ENCODE data around the gene KLK6. TPM values are rescaled to one million over a fixed set of nuclear protein-coding genes. Genes with fewer than 3 reads are reported as not detected.

The KLK6 gene
- not detected for total RNA-seq

DNA sequence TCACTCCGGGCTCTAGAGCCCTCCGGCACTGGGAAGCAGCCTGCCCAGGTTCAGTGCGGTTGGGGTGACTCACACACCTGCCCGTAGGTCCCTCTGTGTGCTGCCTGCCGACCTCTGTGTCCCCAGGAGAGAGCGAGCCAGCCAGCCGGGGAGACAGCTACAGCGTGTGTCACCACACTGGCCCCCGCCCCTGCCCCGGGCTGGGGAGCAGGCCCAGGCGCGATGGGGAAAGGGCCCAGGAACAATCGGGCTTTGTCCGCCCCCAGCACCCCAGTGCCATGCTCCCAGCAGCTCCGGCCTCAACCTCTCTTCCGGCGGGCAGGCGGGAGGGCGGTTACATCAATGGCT is at the start of gene KLK6:
Gene KLK6 (minus strand): TSS at position 179 of the 348 bp plus-strand sequence. CDS start 1,487 bp downstream, outside the sequence.
- H3K4me3 Mint-ChIP-seq = no peak within 1 kb of the TSS
- H3K4me1 Mint-ChIP-seq (ENCODE audit: low read depth) = no peaks in the 10 kb centered on the region
- DNase-seq (no peak), ATAC-seq (no peak)
- no peaks in the 10 kb centered on the region for H3K9me3 Mint-ChIP-seq
- H3K36me3 Mint-ChIP-seq (ENCODE audit: insufficient read depth) = no peaks in the 10 kb centered on the region
- H3K27me3 Mint-ChIP-seq (ENCODE audit: low read depth) = peaks cover 44% of the 10 kb centered on the region

DNA sequence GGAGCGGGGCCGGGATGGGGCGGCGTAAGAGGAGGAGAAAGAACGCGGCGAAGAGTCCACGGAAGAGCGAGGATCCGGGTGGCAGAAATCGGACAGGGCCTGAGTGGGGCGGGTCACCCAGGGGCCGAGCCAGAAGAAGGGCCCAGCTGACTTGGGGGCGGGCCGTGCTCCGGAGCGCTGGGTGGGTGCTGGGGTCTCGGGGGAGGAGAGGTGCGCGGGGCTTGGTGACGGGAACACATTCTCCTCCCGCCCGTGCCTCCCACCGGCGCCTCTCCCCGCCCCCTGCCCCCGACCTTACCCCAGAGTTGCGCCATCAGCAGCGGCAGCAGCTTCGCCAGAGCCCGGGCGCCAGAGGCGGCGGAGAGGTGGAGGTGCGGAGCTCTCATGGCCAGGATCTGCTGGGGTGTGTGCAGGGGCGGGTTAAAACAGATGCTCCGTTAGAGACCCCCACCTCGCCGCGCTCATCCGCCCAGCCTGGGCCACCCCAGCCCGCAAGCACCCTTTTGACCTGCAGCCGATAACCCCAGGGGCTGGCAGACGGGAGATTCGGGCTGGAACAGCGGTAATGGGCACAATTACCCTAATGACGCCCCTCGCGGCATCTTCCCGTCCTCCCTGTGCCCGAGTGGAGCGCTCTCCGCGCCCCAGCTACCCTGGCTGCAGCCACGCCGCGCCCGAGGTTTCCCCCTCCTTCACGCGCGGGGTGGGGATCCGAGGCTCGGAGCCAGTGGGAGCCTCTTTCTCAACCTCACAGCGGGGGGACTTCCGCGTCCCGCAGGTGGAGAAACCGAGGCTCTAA is 49.6 kb upstream of the KLK6 start:
- peak; percentile 18 to 34 for ATAC-seq

DNA sequence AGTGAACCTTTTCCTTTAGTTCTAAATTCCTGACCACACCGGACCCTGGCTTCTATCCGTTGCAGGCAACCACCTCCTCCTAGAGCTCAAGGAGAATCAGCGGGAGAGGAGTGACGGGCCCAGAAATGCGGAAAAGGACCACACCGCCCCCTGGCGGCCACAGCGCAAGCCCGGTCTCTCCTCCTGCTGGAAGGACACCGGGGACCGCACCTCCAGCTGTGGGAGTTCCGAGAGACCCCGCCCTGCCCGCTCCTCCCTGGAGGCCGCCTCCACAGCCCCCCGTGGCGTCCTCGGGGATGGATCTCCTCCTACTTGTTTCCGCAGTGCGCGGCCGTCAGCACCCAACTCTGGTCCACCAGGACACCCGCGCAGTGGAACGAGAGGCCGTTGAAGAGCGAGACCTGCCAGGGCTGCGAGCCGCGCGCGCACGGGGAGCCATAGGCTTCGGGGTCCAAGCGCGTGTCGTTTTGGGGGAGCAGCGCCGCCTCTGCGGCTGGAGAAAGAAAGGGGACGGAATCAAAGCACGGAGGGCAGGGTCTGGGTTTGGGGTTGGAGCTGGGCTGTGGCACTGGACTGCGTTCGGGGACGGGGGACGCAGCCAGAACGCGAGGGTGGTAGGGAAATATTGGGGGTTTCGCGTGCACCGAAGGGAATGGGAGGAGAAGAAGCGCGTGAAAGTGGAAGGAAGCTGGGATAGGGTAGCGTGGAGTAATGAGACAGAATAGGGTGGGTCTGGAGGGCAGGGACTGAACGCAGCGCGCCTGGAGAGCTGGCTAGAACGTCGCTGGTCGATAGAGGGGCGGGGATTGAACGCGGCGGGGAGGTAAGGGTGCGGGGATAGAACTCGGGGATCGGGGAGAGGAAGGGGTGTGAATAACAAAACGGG is 47.6 kb upstream of the KLK6 start:
- ATAC-seq (peak; percentile 29 to 71), DNase-seq (peak; percentile 40)
- H3K4me1 Mint-ChIP-seq (ENCODE audit: low read depth) = peaks cover 15% of the 10 kb centered on the region
- peak overlapping the region; percentile 61 for H3K4me3 Mint-ChIP-seq
- no peaks in the 10 kb centered on the region for H3K36me3 Mint-ChIP-seq (ENCODE audit: insufficient read depth)
- H3K9me3 Mint-ChIP-seq = no peaks in the 10 kb centered on the region
- H3K27me3 Mint-ChIP-seq (ENCODE audit: low read depth) = peaks cover 67% of the 10 kb centered on the region

More for the DNA sequence above, 49.6 kb upstream of the KLK6 start:
- Mint-ChIP-seq H3K4me1 (ENCODE audit: low read depth) (peaks cover 15% of the 10 kb centered on the region), H3K27me3 (ENCODE audit: low read depth) (peaks cover 79% of the 10 kb centered on the region), H3K9me3 (no peaks in the 10 kb centered on the region), H3K4me3 (peak overlapping the region; percentile 40), H3K36me3 (ENCODE audit: insufficient read depth) (no peaks in the 10 kb centered on the region)
- DNase-seq = no peak

DNA sequence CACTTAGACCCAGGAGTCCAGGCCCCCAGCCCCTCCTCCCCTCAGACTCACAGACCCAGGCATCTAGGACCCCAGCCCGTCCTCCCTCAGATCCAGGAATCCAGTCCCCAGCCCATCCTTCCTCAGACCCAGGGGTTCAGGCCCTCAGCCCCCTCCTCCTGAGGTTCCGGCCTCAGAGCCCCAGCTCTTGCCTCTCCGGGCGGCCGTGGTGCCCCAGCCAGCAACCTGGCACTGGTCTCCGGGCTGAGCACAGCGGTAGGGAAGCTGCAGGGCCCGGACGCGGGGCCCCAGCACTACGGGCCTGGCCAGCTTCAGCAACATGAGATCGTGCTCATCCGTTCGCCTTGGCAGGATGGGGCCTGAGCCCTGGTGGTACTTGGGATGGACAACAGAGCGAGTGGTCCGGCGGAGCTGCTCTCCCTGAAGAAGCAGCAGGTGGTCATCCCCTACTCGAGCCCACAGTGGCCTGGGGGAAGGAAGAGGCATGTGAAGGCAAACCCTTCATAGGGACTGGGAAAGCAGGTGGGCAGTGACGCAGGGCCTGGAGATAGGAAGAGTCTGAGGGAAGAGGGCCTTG is 46.4 kb upstream of the KLK6 start:
- no peak overlapping the region for H3K4me3 Mint-ChIP-seq
- no peaks in the 10 kb centered on the region for H3K36me3 Mint-ChIP-seq (ENCODE audit: insufficient read depth)
- no peaks in the 10 kb centered on the region for H3K9me3 Mint-ChIP-seq
- no peak for DNase-seq
- no peak for ATAC-seq
- H3K4me1 Mint-ChIP-seq (ENCODE audit: low read depth) = peaks cover 15% of the 10 kb centered on the region
- H3K27me3 Mint-ChIP-seq (ENCODE audit: low read depth) = peaks cover 68% of the 10 kb centered on the region

DNA sequence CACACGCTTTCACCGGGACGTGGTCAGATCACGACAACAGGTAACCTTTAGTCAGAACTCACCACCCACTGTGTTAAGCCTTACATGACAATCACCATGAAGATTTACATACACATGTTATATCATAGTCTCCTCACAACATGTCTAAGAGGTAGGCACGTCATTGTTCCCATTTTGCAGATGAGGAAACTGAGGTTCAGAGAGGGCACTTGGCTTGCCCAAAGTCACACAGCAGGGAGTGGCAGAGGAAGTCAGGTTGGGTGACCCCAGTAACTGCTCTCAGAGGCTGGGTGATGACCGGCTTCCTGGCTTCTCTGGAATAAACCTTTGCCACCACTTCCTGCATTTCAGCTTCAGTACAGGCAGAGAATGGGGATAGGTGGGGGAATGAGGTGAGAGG is 44.9 kb upstream of the KLK6 start:
- ATAC-seq = no peak
- DNase-seq = no peak
- H3K4me1 Mint-ChIP-seq (ENCODE audit: low read depth) = peaks cover 15% of the 10 kb centered on the region
- H3K9me3 Mint-ChIP-seq = no peaks in the 10 kb centered on the region
- peaks cover 70% of the 10 kb centered on the region for H3K27me3 Mint-ChIP-seq (ENCODE audit: low read depth)
- no peaks in the 10 kb centered on the region for H3K36me3 Mint-ChIP-seq (ENCODE audit: insufficient read depth)
- H3K4me3 Mint-ChIP-seq = no peak overlapping the region

DNA sequence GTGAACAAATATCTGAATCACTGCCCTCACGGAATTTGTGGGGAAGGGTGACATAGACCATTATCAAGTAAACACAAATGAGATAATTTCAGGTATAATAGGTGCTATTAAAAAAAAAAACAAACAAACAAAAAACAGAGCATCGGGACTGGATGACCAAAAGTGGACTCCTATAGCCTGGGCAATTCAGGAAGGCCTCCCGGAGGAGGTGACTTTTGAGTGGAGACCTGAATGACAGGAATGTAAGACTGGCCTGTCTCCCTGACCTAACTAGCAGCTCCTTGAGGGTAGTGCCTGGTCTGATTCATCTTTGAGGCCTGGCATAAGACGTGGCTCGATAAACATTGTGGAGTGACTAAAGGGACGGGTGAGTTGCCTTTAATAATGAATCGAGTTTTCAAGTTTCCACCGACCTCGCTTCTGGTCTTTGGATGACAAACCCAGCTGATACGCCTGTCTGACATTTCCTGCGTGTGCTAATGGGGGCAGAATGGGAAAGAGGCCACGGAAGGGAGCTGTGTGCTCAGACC is 43.3 kb upstream of the KLK6 start:
- DNase-seq (no peak), ATAC-seq (no peak)
- H3K9me3 Mint-ChIP-seq = no peaks in the 10 kb centered on the region
- H3K4me3 Mint-ChIP-seq = no peak overlapping the region
- H3K4me1 Mint-ChIP-seq (ENCODE audit: low read depth) = peaks cover 6% of the 10 kb centered on the region
- peaks cover 60% of the 10 kb centered on the region for H3K27me3 Mint-ChIP-seq (ENCODE audit: low read depth)
- H3K36me3 Mint-ChIP-seq (ENCODE audit: insufficient read depth) = no peaks in the 10 kb centered on the region

DNA sequence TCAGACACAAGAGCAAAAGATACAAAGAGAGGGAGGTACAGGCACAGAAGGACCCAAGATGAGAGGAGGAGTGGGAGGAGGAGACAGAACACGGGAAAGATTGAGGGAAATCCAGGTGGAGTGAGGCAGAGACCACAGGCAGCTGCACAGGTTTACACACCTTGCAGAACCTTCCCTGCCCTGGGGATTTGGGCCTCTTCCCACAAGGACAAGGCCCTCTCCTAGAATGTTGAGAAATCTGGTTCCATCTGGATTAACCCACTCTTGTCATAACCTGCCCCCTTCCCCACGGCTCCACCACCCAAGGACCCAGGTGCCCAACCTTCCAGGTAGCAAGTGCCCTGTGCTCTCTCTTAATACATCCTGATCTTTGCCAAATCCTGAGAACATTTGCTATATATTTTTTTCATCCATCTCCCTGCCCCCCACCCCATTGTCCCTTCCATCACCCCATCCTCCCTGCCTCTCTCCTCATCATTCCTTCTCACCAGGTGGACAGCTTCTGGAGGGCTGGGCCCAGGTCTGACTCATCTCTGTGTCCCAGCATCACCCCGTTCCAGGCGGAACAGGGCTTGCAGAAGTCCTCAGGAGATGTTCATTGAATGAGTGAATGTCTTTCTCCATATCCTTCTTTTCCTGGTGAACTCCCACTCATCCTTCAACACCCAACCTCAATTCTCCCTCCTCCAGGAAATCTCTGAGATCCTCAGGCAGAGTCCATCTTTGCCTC is 40.8 kb upstream of the KLK6 start:
- no peaks in the 10 kb centered on the region for H3K36me3 Mint-ChIP-seq (ENCODE audit: insufficient read depth)
- no peak for ATAC-seq
- H3K27me3 Mint-ChIP-seq (ENCODE audit: low read depth) = peaks cover 44% of the 10 kb centered on the region

DNA sequence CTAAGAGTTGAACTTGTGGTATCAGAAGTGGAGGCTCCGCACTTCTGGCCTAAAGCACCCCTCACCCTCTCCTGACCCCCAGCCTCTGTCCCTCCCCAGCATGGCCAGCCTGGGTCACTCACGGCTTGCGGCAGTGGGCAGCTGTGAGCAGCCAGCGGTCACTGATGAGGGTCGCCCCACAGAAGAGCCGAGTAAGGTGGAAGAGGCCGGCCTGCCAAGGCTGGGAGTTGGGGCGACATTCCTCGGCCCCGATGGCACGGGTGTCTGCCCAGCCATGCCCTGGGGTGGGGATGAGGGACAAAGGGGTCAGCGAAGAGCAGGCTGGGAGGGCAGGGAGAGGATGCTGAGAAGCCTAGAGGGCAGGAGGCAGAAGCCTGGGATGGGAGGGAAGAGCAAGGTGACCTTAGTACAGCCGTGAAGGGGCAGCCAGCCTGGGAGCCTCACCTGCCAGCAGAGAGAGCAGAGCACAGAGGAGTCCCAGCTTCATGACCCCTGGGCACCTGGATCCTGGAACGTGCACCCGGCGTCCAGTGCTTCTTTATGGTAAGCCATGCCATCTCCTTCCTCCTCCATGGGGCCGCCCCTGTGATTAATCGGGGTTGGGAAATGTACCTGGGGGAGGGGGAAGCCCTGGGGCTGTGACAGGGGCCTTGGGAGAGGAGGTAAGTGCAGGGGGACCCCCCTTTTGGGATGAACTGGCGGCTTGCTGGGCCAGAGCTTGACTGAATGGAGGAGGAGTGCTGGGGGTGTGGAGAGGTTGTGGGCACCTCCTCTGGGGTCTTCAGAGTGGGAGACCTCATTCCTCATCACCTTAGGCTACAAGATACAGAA is 39.9 kb upstream of the KLK6 start:
- no peak for DNase-seq
- Mint-ChIP-seq H3K4me1 (ENCODE audit: low read depth) (no peaks in the 10 kb centered on the region), H3K9me3 (no peaks in the 10 kb centered on the region), H3K4me3 (no peak overlapping the region), H3K36me3 (ENCODE audit: insufficient read depth) (no peaks in the 10 kb centered on the region), H3K27me3 (ENCODE audit: low read depth) (peaks cover 34% of the 10 kb centered on the region)
- ATAC-seq = no peak

More for the DNA sequence above, 40.8 kb upstream of the KLK6 start:
- DNase-seq = no peak
- Mint-ChIP-seq H3K4me3 (no peak overlapping the region), H3K9me3 (no peaks in the 10 kb centered on the region), H3K4me1 (ENCODE audit: low read depth) (no peaks in the 10 kb centered on the region)

DNA sequence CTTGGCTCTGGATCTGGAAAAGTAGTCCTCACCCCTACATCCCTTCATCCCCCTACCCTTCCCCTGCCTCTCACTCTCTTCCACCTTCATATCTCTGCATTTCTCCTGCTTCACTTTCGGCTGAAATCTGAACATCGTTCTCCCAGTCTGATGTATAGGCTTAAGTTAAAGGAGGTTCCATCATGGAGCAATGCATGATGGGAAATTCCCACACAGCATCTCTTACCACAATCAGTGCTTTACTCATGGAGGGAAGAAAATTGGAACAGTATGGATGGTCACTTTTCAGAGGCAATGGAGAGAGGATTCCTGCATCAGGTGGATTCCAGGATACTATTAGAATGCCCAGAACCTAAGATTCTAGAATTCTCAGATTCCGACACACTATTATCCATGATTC is 38.1 kb upstream of the KLK6 start:
- H3K27me3 Mint-ChIP-seq (ENCODE audit: low read depth) = peaks cover 31% of the 10 kb centered on the region
- no peaks in the 10 kb centered on the region for H3K4me1 Mint-ChIP-seq (ENCODE audit: low read depth)
- ATAC-seq = no peak
- no peaks in the 10 kb centered on the region for H3K36me3 Mint-ChIP-seq (ENCODE audit: insufficient read depth)
- no peak overlapping the region for H3K4me3 Mint-ChIP-seq
- DNase-seq = no peak
- H3K9me3 Mint-ChIP-seq = no peaks in the 10 kb centered on the region

DNA sequence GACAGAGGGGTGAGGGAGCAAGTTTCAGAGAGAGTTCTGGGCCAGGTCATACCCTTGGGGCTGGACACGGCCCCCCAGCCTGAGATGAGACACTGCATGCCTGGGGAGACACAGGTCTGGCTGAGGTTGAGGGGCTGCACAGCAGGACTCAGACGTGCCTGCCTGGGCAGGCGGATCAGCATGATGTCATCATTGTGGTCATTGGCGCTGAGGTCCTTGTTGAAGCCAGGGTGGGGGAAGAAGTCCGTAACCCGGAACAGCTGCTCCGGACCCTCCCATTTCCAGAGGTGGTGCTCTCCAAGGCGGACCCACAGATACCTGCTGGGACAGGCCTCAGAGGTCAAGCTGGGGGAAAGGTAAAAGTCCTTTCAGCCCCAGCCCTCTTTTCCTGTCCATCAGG is 37.0 kb upstream of the KLK6 start:
- H3K36me3 Mint-ChIP-seq (ENCODE audit: insufficient read depth) = no peaks in the 10 kb centered on the region
- H3K4me1 Mint-ChIP-seq (ENCODE audit: low read depth) = no peaks in the 10 kb centered on the region

DNA sequence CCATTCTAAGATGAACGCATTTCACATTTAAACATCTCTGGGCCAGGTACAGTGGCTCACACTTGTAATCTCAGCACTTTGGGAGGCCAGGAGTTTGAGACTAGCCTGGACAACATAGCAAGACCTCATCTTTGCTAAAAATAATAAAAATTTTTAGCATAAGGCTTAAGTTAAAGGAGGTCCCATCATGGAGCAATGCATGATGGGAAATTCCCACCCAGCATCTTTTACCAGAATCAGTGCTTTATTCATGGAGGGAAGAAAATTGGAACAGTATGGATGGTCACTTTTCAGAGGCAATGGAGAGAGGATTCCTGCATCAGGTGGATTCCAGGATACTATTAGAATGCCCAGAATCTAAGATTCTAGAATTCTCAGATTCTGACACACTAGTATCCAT is 35.9 kb upstream of the KLK6 start:
- Mint-ChIP-seq H3K9me3 (no peaks in the 10 kb centered on the region), H3K27me3 (ENCODE audit: low read depth) (peaks cover 41% of the 10 kb centered on the region)

More for the DNA sequence above, 37.0 kb upstream of the KLK6 start:
- H3K9me3 Mint-ChIP-seq = no peaks in the 10 kb centered on the region
- peaks cover 41% of the 10 kb centered on the region for H3K27me3 Mint-ChIP-seq (ENCODE audit: low read depth)
- ATAC-seq = no peak
- no peak for DNase-seq
- no peak overlapping the region for H3K4me3 Mint-ChIP-seq

DNA sequence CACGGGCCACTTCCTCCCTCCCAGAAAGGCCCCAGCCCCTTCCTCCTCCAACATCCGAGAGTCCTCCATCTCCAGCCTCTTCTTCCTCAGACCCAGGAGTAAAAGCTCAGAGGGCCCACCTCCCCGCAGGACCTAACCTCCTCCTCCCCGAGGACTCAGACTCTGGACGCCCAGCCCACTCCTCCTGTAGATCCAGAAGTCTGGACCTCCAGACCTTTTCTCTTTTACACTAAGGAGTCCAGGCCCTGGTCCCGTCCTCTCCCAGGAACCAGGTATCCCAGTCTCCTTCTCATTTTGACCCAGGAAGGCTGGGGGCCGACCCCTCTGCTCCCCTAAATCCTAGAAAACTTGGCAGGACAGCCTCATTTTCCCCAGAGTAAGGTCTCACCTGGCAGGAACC is 33.9 kb upstream of the KLK6 start:
- ATAC-seq = no peak
- H3K4me1 Mint-ChIP-seq (ENCODE audit: low read depth) = no peaks in the 10 kb centered on the region
- DNase-seq = no peak
- no peaks in the 10 kb centered on the region for H3K36me3 Mint-ChIP-seq (ENCODE audit: insufficient read depth)
- no peak overlapping the region for H3K4me3 Mint-ChIP-seq
- H3K9me3 Mint-ChIP-seq = no peaks in the 10 kb centered on the region
- peaks cover 46% of the 10 kb centered on the region for H3K27me3 Mint-ChIP-seq (ENCODE audit: low read depth)

More for the DNA sequence above, 35.9 kb upstream of the KLK6 start:
- DNase-seq = no peak
- Mint-ChIP-seq H3K4me3 (no peak overlapping the region), H3K36me3 (ENCODE audit: insufficient read depth) (no peaks in the 10 kb centered on the region), H3K4me1 (ENCODE audit: low read depth) (no peaks in the 10 kb centered on the region)
- no peak for ATAC-seq
